GM23338 (cell line): ENCODE measurements around the gene PCGF2.

Experiments used
- EZH2 ChIP-seq: fragments of 200-600 bp; sonication (generic); IDR thresholded peaks from one replicate; pipeline ENCODE4 v1.8.0; 2017; ENCODE audit warnings: antibody characterized with exemption, mild to moderate bottlenecking, low read depth; ENCODE audit not compliant: unreplicated experiment
- JUNB ChIP-seq: IDR thresholded peaks from one replicate; pipeline ENCODE4 v1.6.1; 2016; ENCODE audit warnings: antibody characterized with exemption; ENCODE audit not compliant: unreplicated experiment
- TF ChIP-seq, protein P1 (sequence below), 2 experiments: fragments of 200-600 bp in 1 of 2; sonication (generic) in 1 of 2; conservative IDR thresholded peaks; 2 replicates each; pipeline versions ENCODE4 v1.5.1 to v1.6.1; 2016 to 2017; ENCODE audit warnings: antibody characterized with exemption in 2 of 2, low read depth in 2 of 2, mild to moderate bottlenecking in 2 of 2, moderate library complexity in 1 of 2
- TF ChIP-seq, protein P2 (sequence below): IDR thresholded peaks from one replicate; pipeline ENCODE4 v1.6.1; 2018; ENCODE audit warnings: antibody characterized with exemption; ENCODE audit not compliant: unreplicated experiment

DNA sequence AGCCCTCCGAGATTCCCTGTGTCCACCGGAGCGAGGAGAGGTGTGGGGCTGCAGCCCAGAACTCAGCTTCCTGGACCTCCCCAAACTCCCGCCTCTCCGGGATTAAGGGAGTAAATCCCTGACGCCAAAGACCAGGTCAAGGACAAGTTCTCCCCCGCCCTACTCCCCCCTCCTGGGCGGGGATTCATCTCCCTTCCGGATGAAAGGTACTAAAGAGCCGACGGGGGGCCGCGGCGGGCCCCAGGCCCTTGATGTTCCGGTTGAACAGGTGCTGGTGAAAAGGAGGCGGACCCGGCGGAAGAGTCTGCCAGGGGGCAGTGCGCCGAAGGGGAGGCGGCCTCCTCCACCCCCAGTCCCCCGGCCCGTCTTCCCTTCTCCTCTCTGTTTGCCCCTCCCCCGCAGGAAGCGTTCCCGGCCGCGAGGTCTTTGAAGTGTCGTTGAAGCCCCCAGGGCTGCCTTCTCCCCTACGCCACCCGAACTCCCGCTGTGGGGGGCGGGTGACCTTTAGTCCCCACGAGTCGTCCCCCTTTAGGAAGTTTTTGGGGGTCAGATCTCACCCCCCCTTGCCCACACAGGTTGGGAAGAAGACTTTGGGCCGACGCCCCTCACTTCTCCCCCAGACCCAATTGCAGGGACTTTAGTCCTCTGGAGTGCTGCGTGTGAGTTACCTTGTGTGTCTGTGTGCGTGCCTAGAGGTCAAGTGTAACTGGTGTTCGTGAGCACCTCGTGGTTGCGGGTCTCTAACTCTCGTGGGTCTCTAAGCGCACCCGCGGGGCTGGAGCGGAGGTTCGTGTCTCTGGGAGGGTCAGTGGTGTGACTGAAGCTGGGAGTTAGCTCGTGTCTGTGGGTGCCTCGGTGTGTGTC, 44.2 kb downstream of the PCGF2 start:
- TF ChIP-seq, protein P1, sequence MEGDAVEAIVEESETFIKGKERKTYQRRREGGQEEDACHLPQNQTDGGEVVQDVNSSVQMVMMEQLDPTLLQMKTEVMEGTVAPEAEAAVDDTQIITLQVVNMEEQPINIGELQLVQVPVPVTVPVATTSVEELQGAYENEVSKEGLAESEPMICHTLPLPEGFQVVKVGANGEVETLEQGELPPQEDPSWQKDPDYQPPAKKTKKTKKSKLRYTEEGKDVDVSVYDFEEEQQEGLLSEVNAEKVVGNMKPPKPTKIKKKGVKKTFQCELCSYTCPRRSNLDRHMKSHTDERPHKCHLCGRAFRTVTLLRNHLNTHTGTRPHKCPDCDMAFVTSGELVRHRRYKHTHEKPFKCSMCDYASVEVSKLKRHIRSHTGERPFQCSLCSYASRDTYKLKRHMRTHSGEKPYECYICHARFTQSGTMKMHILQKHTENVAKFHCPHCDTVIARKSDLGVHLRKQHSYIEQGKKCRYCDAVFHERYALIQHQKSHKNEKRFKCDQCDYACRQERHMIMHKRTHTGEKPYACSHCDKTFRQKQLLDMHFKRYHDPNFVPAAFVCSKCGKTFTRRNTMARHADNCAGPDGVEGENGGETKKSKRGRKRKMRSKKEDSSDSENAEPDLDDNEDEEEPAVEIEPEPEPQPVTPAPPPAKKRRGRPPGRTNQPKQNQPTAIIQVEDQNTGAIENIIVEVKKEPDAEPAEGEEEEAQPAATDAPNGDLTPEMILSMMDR (conservative IDR thresholded peaks at IDR 0.05; ENCODE audit: low read depth in 2 of 2): no peak
- TF ChIP-seq EZH2: no peak
- no peak for TF ChIP-seq JUNB
- TF ChIP-seq, protein P2, sequence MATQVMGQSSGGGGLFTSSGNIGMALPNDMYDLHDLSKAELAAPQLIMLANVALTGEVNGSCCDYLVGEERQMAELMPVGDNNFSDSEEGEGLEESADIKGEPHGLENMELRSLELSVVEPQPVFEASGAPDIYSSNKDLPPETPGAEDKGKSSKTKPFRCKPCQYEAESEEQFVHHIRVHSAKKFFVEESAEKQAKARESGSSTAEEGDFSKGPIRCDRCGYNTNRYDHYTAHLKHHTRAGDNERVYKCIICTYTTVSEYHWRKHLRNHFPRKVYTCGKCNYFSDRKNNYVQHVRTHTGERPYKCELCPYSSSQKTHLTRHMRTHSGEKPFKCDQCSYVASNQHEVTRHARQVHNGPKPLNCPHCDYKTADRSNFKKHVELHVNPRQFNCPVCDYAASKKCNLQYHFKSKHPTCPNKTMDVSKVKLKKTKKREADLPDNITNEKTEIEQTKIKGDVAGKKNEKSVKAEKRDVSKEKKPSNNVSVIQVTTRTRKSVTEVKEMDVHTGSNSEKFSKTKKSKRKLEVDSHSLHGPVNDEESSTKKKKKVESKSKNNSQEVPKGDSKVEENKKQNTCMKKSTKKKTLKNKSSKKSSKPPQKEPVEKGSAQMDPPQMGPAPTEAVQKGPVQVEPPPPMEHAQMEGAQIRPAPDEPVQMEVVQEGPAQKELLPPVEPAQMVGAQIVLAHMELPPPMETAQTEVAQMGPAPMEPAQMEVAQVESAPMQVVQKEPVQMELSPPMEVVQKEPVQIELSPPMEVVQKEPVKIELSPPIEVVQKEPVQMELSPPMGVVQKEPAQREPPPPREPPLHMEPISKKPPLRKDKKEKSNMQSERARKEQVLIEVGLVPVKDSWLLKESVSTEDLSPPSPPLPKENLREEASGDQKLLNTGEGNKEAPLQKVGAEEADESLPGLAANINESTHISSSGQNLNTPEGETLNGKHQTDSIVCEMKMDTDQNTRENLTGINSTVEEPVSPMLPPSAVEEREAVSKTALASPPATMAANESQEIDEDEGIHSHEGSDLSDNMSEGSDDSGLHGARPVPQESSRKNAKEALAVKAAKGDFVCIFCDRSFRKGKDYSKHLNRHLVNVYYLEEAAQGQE: no peak
